Measurements from ENCODE around the gene B3GALT6.

DNA sequence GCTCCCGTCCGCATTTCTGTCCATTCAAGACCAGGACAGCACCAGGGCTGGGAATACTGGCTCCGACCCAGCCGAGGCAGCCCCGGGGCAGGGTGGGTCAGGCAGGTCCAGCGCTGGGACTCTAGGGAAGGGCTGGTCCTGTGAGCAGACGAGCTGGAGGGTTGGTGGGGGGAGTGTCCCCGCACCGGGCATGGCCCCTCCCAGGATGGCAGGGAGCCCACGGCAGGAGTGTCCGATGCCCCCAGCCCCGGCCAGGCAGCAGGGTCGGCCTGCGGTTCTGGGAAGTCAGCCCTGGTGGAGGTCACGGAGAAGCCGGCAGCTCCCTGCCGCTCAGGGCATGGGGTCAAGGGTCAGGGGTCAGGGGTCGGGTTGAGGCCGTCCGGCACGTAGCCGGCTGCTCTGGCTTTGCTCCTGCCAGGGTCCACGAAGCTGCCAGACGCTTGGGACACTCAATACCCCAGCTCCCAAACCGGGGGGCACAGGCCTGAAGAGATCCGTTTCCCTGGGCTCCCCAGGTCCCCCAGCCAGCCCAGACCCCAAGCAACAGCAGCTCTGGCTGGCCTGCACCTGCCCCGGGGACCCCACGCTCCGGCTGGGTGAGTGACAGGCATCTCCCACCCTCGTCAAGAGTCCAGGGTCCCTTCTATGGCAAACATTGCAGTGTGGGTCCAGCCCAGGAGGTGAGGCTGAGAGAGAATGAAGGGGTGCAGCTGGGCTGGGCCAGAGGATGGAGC lies 7.7 kb downstream of the B3GALT6 start:
- TF ChIP-seq, protein P1, sequence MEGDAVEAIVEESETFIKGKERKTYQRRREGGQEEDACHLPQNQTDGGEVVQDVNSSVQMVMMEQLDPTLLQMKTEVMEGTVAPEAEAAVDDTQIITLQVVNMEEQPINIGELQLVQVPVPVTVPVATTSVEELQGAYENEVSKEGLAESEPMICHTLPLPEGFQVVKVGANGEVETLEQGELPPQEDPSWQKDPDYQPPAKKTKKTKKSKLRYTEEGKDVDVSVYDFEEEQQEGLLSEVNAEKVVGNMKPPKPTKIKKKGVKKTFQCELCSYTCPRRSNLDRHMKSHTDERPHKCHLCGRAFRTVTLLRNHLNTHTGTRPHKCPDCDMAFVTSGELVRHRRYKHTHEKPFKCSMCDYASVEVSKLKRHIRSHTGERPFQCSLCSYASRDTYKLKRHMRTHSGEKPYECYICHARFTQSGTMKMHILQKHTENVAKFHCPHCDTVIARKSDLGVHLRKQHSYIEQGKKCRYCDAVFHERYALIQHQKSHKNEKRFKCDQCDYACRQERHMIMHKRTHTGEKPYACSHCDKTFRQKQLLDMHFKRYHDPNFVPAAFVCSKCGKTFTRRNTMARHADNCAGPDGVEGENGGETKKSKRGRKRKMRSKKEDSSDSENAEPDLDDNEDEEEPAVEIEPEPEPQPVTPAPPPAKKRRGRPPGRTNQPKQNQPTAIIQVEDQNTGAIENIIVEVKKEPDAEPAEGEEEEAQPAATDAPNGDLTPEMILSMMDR (IDR thresholded peaks at IDR 0.05): no peak
- no peak for TF ChIP-seq POLR2A (IDR thresholded peaks at IDR 0.05)
